B cell (primary cell): ENCODE results near the gene CYP27C1. TPM values are rescaled to one million over a fixed set of nuclear protein-coding genes. Genes with fewer than 3 reads are reported as not detected.

Source experiments
- ATAC-seq: fragments of 200-7000 bp; cut with Tn5 transposase; one replicate; pipeline ENCODE4 v1.10.0; 2021; ENCODE audit warnings: low read depth, mild to moderate bottlenecking, moderate number of reproducible peaks, moderate library complexity
- CTCF ChIA-PET: fragments of 350-600 bp; sonication (Branson Sonifier 250); formaldehyde crosslinking; loops from one replicate; lab custom pipeline; 2021; ENCODE audit warnings: antibody characterized with exemption, inconsistent platforms; lab: Charles Lee
- POLR2A ChIA-PET: fragments of 350-600 bp; sonication (Branson Sonifier 250); formaldehyde crosslinking; loops from one replicate; lab custom pipeline; 2021; ENCODE audit warnings: antibody characterized with exemption; lab: Charles Lee
- DNase-seq: peaks from one replicate; pipeline ENCODE4 v3.0.0; 2013
- H2AFZ ChIP-seq: 2 replicates; pipeline ENCODE4 v1.6.1; 2012; ENCODE audit warnings: mild to moderate bottlenecking, low read depth, low read length; ENCODE audit not compliant: insufficient read depth, poor library complexity, severe bottlenecking
- H3K27ac ChIP-seq, 2 donors: 1 replicate in 1 of 2; 2 replicates in 1 of 2; pipeline ENCODE4 v1.5.1; 2012 to 2013; ENCODE audit warnings: low read length in 2 of 2, mild to moderate bottlenecking in 2 of 2, moderate library complexity in 1 of 2
- H3K27me3 ChIP-seq, 4 experiments: fragments of 200-600 bp in 1 of 4; sonication (generic) in 1 of 4; replicated peaks in 1 of 4; 1 replicate in 2 of 4; 2 replicates in 2 of 4; pipeline versions ENCODE4 v1.6.1 to v1.7.0; 2013 to 2016; ENCODE audit warnings: low read length in 3 of 4, mild to moderate bottlenecking in 2 of 4, mixed read lengths in 1 of 4, moderate library complexity in 1 of 4; ENCODE audit not compliant: insufficient read depth in 4 of 4, control insufficient read depth in 3 of 4; ENCODE audit errors: control extremely low read depth in 1 of 4
- H3K36me3 ChIP-seq, 2 experiments: replicated peaks in 1 of 2; 1 replicate in 1 of 2; 2 replicates in 1 of 2; pipeline versions ENCODE4 v1.6.1 to v1.7.1; 2013; ENCODE audit warnings: low read length in 1 of 2; ENCODE audit not compliant: insufficient read depth in 2 of 2, control insufficient read depth in 1 of 2; ENCODE audit errors: control extremely low read depth in 1 of 2, extremely low read depth in 1 of 2
- H3K4me1 ChIP-seq, 2 donors: fragments of 200-600 bp in 1 of 2; sonication (generic) in 1 of 2; 1 replicate in 1 of 2; 2 replicates in 1 of 2; pipeline versions ENCODE4 v1.5.1 to v1.6.1; 2013 to 2017; ENCODE audit warnings: low read length in 2 of 2; ENCODE audit not compliant: control insufficient read depth in 2 of 2, insufficient read depth in 2 of 2
- H3K4me2 ChIP-seq: replicated peaks from 2 replicates; pipeline ENCODE3; 2012; ENCODE audit warnings: mild to moderate bottlenecking, low read depth, low read length; ENCODE audit not compliant: poor library complexity, severe bottlenecking
- H3K4me3 ChIP-seq, 5 experiments: fragments of 200-600 bp in 1 of 5; sonication (generic) in 1 of 5; 1 replicate in 3 of 5; 2 replicates in 2 of 5; pipeline versions ENCODE4 v1.5.1 to v1.7.0; 2011 to 2016; ENCODE audit warnings: low read length in 4 of 5, mild to moderate bottlenecking in 4 of 5, low read depth in 2 of 5, control low read depth in 1 of 5, moderate library complexity in 1 of 5; ENCODE audit not compliant: insufficient read depth in 1 of 5; ENCODE audit errors: control extremely low read depth in 1 of 5, extremely low read depth in 1 of 5
- H3K79me2 ChIP-seq: fragments of 200-600 bp; sonication (generic); one replicate; pipeline ENCODE4 v1.6.0; 2016; ENCODE audit warnings: low read length; ENCODE audit not compliant: control insufficient read depth, insufficient read depth
- H3K9ac ChIP-seq: fragments of 200-600 bp; sonication (generic); 2 replicates; pipeline ENCODE4 v1.6.1; 2017; ENCODE audit warnings: mild to moderate bottlenecking, low read length, moderate library complexity
- H3K9me3 ChIP-seq, 3 donors: one replicate each; pipeline versions ENCODE4 v1.6.1 to v1.7.1; 2013; ENCODE audit warnings: low read length in 2 of 3; ENCODE audit not compliant: control insufficient read depth in 2 of 3, insufficient read depth in 1 of 3; ENCODE audit errors: control extremely low read depth in 1 of 3
- H4K20me1 ChIP-seq: 2 replicates; pipeline ENCODE4 v1.6.0; 2012; ENCODE audit warnings: mild to moderate bottlenecking, low read length; ENCODE audit not compliant: insufficient read depth, control insufficient read depth, poor library complexity, severe bottlenecking
- H3K27ac Mint-ChIP-seq: one replicate; pipeline ENCODE4 v1.8.0; 2021; ENCODE audit warnings: mixed read lengths
- H3K27me3 Mint-ChIP-seq: one replicate; pipeline ENCODE4 v1.8.0; 2021; ENCODE audit warnings: mixed read lengths
- H3K4me1 Mint-ChIP-seq: one replicate; pipeline ENCODE4 v1.8.0; 2021; ENCODE audit warnings: mixed read lengths
- H3K4me3 Mint-ChIP-seq: one replicate; pipeline ENCODE4 v1.8.0; 2021; ENCODE audit warnings: mixed read lengths
- H3K9me3 Mint-ChIP-seq: one replicate; pipeline ENCODE4 v1.8.0; 2022; ENCODE audit warnings: mixed read lengths; ENCODE audit not compliant: insufficient read depth
- CTCF ChIP-seq: fragments of 200-600 bp; IDR thresholded peaks from one replicate; pipeline ENCODE4 v1.8.0; 2022; ENCODE audit warnings: antibody characterized with exemption, mild to moderate bottlenecking
- EZH2 ChIP-seq: IDR thresholded peaks from 2 replicates; pipeline ENCODE4 v1.6.1; 2012; ENCODE audit warnings: borderline replicate concordance, low read depth, mild to moderate bottlenecking, moderate library complexity, low read length; ENCODE audit not compliant: insufficient read depth, poor library complexity, severe bottlenecking
- WGBS: methylation state at CpG from one replicate; pipeline ENCODE4 v1.1.5; 2013; ENCODE audit warnings: missing lambda C conversion rate; ENCODE audit not compliant: insufficient coverage; 5-methylcytosine and 5-hydroxymethylcytosine counted together
- intact Hi-C: fragments of 100-400 bp; cut with micrococcal nuclease; formaldehyde crosslinking; loops from one replicate; pipeline ENCODE4 v1.10.0; 2022
- polyA plus RNA-seq: library from polyadenylated mRNA; depleted of rRNA; stranded (reverse); fragments of >200 nt; gene quantifications from 2 replicates; pipeline ENCODE4 v1.2.3, GENCODE V29; 2012
- total RNA-seq, 2 donors: library from RNA; stranded (reverse); fragments of 120-200 nt in 1 of 2; gene quantifications; 1 replicate in 1 of 2; 2 replicates in 1 of 2; pipeline versions ENCODE4 v1.2.3 to v1.2.4, GENCODE V29; 2013 to 2022

The CYP27C1 gene
- total and polyA plus RNA-seq, 2 donors (not counting 1 experiment from before 2014, with no cell fraction given), result not detected

- Histone ChIP-seq H3K4me2 (no peak overlapping the region), H3K4me1 (no peaks in the 10 kb centered on the region), H3K79me2 (no peaks in the 10 kb centered on the region), H4K20me1 (no peaks in the 10 kb centered on the region), H3K27ac (no peak overlapping the region), H2AFZ (no peak overlapping the region), H3K4me3 (no peak overlapping the region), H3K9me3 (no peaks in the 10 kb centered on the region), H3K36me3 (no peaks in the 10 kb centered on the region), H3K9ac (no peak overlapping the region), H3K27me3 (peaks cover 0 to 5% (median 0%) of the 10 kb centered on the region in 4 experiments)
- intact Hi-C loops, result loop anchor here (1.0 kb wide), 1 partner anchor 106 kb away; no protein-coding TSS in a partner anchor
- H3K27me3 Mint-ChIP-seq, result peaks cover 21% of the 10 kb centered on the region
- ChIA-PET POLR2A (no interaction called here), CTCF (interaction anchor here (1.9 to 3.4 kb wide), 3 partner anchors 9 to 124 kb away, joined by 4 to 31 read pairs (median 4); no protein-coding TSS in a partner anchor)
- ATAC-seq (no peak), DNase-seq (no peak)
- H3K9me3 Mint-ChIP-seq, result no peaks in the 10 kb centered on the region
- H3K4me3 Mint-ChIP-seq, result no peak overlapping the region
- no peaks in the 10 kb centered on the region for H3K4me1 Mint-ChIP-seq
- WGBS, result 98% methylated on average over 6 of the region's 6 CpGs
- TF ChIP-seq EZH2, result no peak
- no peak for TF ChIP-seq CTCF
- no peak overlapping the region for H3K27ac Mint-ChIP-seq
Measured at GRCh38 chr2:127174640-127175039, 45.5 kb downstream of the CYP27C1 start.

- Mint-ChIP-seq H3K27ac (no peak overlapping the region), H3K27me3 (peaks cover 21% of the 10 kb centered on the region), H3K4me3 (no peak overlapping the region), H3K9me3 (no peaks in the 10 kb centered on the region), H3K4me1 (no peaks in the 10 kb centered on the region)
- peaks cover 0 to 5% (median 0%) of the 10 kb centered on the region in 4 experiments for H3K27me3 ChIP-seq
- TF ChIP-seq EZH2, result no peak
- peak; percentile 39 for TF ChIP-seq CTCF
- H3K9ac ChIP-seq, result no peak overlapping the region
- H3K79me2 ChIP-seq, result no peaks in the 10 kb centered on the region
- H2AFZ ChIP-seq, result no peak overlapping the region
- 95% methylated on average over 3 of the region's 6 CpGs for WGBS
- POLR2A ChIA-PET, result no interaction called here
- H4K20me1 ChIP-seq, result no peaks in the 10 kb centered on the region
- CTCF ChIA-PET, result interaction anchor here (0.9 to 3.4 kb wide), 6 partner anchors 9 to 124 kb away, joined by 3 to 31 read pairs (median 4); no protein-coding TSS in a partner anchor
- H3K4me2 ChIP-seq, result no peak overlapping the region
- ATAC-seq, result no peak
- peak; percentile 32 for DNase-seq
- no peak overlapping the region for H3K27ac ChIP-seq
- no peaks in the 10 kb centered on the region for H3K4me1 ChIP-seq
- no peaks in the 10 kb centered on the region for H3K36me3 ChIP-seq
- no peaks in the 10 kb centered on the region for H3K9me3 ChIP-seq
- intact Hi-C loops, result loop anchor here (1.0 kb wide), 1 partner anchor 106 kb away; no protein-coding TSS in a partner anchor
- no peak overlapping the region for H3K4me3 ChIP-seq
Measured at GRCh38 chr2:127174136-127174535, 46.0 kb downstream of the CYP27C1 start.
